Upper lobe of left lung (tissue), 4 donors: ENCODE results near the gene SARS1.

Experiments used
- CTCF ChIP-seq, 6 experiments: fragments of 450-650 bp in 4 of 6; fragments of 200-600 bp in 2 of 6; sonication (generic) in 2 of 6; IDR thresholded peaks; one replicate each; pipeline ENCODE4 v1.5.1; 2016 to 2019; ENCODE audit warnings: antibody characterized with exemption in 6 of 6
- EP300 ChIP-seq, 4 donors: sonication (generic); formaldehyde crosslinking; IDR thresholded peaks; one replicate each; pipeline ENCODE4 v1.5.1; 2017; ENCODE audit warnings: antibody characterized with exemption in 4 of 4, control low read depth in 2 of 4
- POLR2A ChIP-seq, 4 donors: fragments of 450-650 bp; IDR thresholded peaks; one replicate each; pipeline ENCODE4 v1.5.1; 2016 to 2017; ENCODE audit warnings: antibody characterized with exemption in 4 of 4, mild to moderate bottlenecking in 2 of 4
- POLR2AphosphoS5 ChIP-seq, 2 donors: sonication (generic); formaldehyde crosslinking; IDR thresholded peaks; one replicate each; pipeline ENCODE4 v1.5.1; 2017; ENCODE audit warnings: antibody characterized with exemption in 2 of 2

GRCh38 chr1:109261578-109261977 lies 47.9 kb downstream of the SARS1 start:
- TF ChIP-seq CTCF (IDR thresholded peaks at IDR 0.05) = no peak
- no peak for TF ChIP-seq POLR2A (IDR thresholded peaks at IDR 0.05)
- no peak for TF ChIP-seq EP300 (IDR thresholded peaks at IDR 0.05)
- no peak for TF ChIP-seq POLR2AphosphoS5 (IDR thresholded peaks at IDR 0.05)
